Endothelial cell of umbilical vein (primary cell): ENCODE results near the gene C1QC.

Experiments used
- EZH2 ChIP-seq: IDR thresholded peaks from 2 replicates; pipeline ENCODE4 v1.6.1; 2012; ENCODE audit warnings: borderline replicate concordance, low read depth, mild to moderate bottlenecking, moderate library complexity, low read length, inconsistent platforms; ENCODE audit not compliant: severe bottlenecking
- FOS ChIP-seq: IDR thresholded peaks from 2 replicates; pipeline ENCODE4 v1.6.1; 2011; ENCODE audit warnings: mild to moderate bottlenecking, low read length, moderate library complexity, borderline replicate concordance; ENCODE audit not compliant: insufficient read depth
- GATA2 ChIP-seq: IDR thresholded peaks from 2 replicates; pipeline ENCODE4 v1.7.0; 2011; ENCODE audit warnings: low read depth, mild to moderate bottlenecking, moderate library complexity, mixed read lengths, low read length; ENCODE audit not compliant: insufficient read length, insufficient read depth
- MAX ChIP-seq: IDR thresholded peaks from 2 replicates; pipeline ENCODE4 v1.6.1; 2011; ENCODE audit not compliant: insufficient read depth, insufficient read length
- MYC ChIP-seq: IDR thresholded peaks from one replicate; pipeline ENCODE4 v1.6.1; 2011; ENCODE audit warnings: mild to moderate bottlenecking, low read depth, low read length
- POLR2A ChIP-seq: IDR thresholded peaks from 2 replicates; pipeline ENCODE4 v1.6.1; 2012; ENCODE audit warnings: low read depth, mild to moderate bottlenecking, control low read depth, low read length
- POLR2AphosphoS5 ChIP-seq: IDR thresholded peaks from 2 replicates; pipeline ENCODE4 v1.6.1; 2012; ENCODE audit warnings: low read depth, mild to moderate bottlenecking, control low read depth, low read length, moderate library complexity; ENCODE audit not compliant: insufficient read depth
- TF ChIP-seq, protein P1 (sequence below), 2 donors: IDR thresholded peaks; 1 replicate in 1 of 2; 2 replicates in 1 of 2; pipeline ENCODE4 v1.5.1; 2011; ENCODE audit warnings: low read length in 2 of 2, mild to moderate bottlenecking in 2 of 2, moderate library complexity in 2 of 2, control low read depth in 1 of 2, inconsistent platforms in 1 of 2, low read depth in 1 of 2; ENCODE audit not compliant: insufficient read depth in 1 of 2; ENCODE audit errors: extremely low read depth in 1 of 2

GRCh38 chr1:22618056-22618455, 25.4 kb upstream of the C1QC start:
- TF ChIP-seq FOS (no peak), POLR2A (no peak), EZH2 (no peak), MAX (no peak), GATA2 (no peak), MYC (no peak), POLR2AphosphoS5 (no peak)
- TF ChIP-seq, protein P1, sequence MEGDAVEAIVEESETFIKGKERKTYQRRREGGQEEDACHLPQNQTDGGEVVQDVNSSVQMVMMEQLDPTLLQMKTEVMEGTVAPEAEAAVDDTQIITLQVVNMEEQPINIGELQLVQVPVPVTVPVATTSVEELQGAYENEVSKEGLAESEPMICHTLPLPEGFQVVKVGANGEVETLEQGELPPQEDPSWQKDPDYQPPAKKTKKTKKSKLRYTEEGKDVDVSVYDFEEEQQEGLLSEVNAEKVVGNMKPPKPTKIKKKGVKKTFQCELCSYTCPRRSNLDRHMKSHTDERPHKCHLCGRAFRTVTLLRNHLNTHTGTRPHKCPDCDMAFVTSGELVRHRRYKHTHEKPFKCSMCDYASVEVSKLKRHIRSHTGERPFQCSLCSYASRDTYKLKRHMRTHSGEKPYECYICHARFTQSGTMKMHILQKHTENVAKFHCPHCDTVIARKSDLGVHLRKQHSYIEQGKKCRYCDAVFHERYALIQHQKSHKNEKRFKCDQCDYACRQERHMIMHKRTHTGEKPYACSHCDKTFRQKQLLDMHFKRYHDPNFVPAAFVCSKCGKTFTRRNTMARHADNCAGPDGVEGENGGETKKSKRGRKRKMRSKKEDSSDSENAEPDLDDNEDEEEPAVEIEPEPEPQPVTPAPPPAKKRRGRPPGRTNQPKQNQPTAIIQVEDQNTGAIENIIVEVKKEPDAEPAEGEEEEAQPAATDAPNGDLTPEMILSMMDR (IDR thresholded peaks at IDR 0.05; ENCODE audit: extremely low read depth in 1 of 2, insufficient read depth in 1 of 2, low read depth in 1 of 2, low read length in 2 of 2) = no peak
